GM19328 (cell line): Measurements from ENCODE around the gene PRRT2.
"Not testable (repeated sequence)": the region's sequence is repeated elsewhere in the genome, so short reads cannot be mapped to it uniquely, and the experiment has no call there.

ENCODE experiments used
- ATAC-seq: cut with Tn5 transposase; IDR thresholded peaks from one replicate; pipeline ENCODE4 v1.9.1; 2021; ENCODE audit warnings: mild to moderate bottlenecking, moderate library complexity; ENCODE audit not compliant: unreplicated experiment

The PRRT2 gene

DNA sequence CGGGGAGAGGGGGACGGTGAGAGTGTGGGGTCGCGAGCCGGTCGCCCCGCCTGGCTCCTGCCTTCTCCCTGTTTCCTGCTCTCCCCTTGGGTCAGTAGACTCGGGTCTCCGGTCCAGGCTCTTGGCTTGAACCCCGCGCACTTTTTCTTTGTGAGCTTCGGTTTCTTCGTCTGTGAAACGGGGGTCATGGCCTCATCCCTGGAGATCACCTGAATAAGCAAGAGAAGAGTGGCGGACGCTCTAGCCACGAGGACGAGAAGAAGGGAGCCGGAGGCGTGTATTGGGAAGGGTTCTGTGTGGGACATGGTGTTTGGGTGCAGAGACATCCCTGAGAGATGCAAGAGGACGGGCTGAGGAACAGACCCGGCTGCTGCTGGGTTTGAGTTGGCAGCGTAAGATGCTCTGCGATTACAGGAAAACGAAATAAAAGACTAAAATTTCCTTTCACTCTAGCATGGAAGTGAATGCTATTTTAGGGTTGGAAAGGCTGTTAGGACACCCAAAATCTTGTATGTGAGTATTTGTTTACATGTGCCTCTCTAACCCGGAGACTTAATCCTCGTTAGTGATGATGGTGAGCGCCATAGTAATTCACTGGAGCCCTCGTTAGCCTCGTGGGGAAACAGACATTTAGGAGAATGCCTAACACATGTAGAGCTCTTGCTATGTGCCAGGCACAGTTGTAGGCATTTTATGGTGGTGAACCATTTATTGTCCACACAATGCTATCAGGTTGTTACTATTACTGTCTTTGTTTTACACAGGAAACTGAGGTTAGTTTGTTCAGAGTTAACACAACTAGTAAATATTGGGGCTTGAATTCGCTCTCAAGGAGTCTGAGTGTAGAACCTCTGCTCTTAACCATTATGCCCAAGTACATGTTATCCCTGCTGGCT lies 20.8 kb upstream of the PRRT2 start:
- no peak for ATAC-seq

DNA sequence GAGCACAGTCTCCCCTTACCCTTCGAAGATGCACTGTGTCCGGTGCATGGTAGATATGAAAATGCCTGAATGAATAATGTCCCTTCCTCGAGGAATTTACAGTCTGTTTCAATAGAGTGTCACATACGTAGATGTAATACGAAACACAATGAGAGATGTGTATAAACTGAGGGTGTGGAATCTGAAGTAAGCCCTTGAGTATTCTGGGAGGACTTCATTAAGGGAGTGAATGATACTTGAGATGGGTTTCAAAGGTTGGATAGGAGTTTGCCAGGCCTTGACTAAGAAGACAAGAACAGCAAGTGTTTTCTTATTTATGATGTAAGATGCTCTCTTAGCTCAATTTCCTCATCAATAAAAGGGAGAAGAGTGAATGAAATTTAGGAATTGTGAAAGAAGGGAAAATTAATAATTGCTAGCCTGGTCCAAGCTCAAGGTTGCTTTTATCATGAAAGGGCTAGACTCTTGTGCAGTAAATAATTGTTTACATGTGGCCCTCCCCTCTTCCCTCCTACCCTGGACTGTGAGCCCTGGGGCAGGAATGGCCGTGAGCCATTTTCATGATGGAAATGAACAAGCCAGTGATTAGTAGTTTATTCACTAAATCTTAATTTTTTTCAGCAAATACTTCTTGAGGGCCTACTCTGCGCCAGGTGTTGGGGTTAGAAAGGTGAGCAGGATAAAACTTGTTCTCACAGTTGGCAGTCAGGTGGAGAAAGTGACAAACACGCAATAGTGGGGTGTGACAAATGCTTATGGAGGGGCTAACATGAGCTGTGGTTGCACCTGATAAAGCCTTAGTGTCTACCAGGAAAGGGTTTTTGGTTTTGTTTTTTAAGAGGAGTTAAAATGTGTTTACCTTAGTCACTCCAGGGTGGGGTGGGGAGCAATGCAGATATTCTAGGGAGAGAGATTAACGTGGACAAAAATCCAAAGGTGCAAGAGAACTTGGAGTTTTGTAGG lies 19.9 kb upstream of the PRRT2 start:
- ATAC-seq: no peak

DNA sequence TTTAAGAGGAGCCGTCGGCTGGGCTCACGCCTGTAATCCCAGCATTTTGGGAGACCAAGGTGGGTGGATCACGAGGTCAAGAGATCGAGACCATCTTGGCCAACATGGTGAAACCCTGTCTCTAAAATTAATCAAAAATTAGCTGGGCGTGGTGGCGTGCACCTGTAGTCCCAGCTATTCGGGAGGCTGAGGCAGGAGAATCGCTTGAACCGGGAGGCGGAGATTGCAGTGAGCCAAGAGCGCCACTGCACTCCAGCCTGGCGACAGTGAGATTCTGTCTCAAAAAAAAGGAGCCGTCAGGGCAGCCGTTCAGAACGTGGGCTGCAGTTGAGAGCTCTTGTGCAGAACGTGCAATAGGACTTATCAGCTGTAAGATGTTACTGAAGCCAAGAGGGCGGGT lies 18.8 kb upstream of the PRRT2 start:
- ATAC-seq: not testable (repeated sequence)

DNA sequence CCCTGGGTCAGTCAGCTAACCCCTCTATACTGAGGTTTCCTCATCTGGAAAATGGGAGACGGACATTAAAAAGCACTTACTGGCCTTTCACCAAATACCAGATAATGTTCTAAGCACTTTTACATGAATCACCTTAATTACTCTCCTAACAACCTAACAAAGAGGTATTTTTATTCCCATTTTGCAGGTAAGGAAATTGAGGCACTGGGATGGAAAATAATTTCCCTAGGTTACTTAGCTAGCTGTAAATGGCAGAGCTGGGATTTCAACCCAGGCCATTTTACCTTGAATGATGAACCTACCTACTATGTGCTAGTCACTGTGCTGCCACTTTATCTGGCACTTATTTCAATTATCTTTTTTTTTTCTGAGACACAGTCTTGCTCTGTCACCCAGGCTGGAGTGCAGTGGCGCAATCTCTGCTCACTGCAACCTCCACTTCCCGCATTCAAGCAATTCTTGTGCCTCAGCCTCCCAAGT lies 17.7 kb upstream of the PRRT2 start:
- ATAC-seq: no peak

DNA sequence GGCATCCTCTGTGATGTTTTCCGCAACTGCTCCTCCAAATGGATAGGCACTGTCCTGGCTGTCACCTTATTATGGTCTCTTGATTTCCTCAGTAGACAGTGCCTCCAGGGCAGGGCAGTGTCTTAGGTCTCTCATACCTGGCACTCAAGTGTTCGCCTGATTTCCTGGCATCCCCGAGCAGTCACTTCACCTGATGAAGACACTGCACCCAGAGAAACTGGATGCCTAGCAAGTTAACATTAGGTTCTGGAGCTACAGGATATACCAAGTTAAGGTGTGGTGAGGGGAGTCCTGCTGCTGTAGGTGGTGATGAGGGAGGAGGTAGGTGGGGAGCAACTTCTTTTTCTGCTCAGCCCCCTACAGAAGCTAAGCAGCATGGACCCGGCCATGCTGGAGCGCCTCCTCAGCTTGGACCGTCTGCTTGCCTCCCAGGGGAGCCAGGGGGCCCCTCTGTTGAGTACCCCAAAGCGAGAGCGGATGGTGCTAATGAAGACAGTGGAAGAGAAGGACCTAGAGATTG lies 9.5 kb upstream of the PRRT2 start:
- ATAC-seq: no peak

DNA sequence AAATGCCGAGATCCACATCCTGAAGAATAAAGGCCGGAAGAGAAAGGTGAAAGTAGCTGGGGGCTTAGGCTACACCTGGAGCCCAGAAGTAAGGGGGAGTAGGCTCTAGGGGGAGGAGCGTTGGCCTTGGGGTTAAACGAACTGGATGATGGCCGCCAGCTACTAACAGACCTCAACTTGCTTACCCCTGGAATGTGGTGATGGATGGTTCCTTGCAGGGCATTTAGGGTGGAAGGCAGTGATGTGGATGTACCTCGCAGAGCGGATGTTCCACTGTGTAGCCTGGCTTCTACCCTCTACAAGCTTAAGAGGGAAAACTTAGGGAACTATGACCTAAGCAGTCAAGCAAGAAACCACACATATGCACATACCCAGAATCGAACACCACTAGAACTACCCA lies 8.0 kb upstream of the PRRT2 start:
- no peak for ATAC-seq

DNA sequence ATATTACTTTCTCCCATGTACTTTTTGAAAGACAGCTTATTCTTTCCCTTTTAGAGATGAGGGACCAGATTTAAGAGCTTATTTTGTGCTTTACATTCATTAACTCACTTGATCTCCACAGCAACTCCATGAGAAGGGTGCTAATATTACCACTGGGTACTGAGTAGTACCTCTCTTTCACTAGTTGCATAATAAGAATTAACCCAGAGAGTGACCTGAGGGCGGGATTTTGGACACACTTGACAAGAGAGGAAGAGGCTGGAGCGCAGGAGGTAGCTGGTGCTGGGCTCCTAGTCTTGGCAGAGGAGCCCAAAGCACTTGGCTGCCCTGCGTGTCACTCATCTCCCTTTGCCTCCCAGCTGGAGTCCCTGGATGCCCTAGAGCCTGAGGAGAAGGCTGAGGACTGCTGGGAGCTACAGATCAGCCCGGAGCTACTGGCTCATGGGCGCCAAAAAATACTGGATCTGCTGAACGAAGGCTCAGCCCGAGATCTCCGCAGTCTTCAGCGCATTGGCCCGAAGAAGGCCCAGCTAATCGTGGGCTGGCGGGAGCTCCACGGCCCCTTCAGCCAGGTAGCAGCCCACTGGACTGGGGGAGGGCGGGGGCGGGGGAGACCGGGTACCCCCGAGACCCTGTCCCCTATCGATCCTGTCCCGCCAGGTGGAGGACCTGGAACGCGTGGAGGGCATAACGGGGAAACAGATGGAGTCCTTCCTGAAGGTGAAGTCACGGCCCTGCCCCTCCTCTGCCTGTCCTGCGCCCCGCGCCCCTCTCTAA lies 7.3 kb upstream of the PRRT2 start:
- ATAC-seq: no peak

DNA sequence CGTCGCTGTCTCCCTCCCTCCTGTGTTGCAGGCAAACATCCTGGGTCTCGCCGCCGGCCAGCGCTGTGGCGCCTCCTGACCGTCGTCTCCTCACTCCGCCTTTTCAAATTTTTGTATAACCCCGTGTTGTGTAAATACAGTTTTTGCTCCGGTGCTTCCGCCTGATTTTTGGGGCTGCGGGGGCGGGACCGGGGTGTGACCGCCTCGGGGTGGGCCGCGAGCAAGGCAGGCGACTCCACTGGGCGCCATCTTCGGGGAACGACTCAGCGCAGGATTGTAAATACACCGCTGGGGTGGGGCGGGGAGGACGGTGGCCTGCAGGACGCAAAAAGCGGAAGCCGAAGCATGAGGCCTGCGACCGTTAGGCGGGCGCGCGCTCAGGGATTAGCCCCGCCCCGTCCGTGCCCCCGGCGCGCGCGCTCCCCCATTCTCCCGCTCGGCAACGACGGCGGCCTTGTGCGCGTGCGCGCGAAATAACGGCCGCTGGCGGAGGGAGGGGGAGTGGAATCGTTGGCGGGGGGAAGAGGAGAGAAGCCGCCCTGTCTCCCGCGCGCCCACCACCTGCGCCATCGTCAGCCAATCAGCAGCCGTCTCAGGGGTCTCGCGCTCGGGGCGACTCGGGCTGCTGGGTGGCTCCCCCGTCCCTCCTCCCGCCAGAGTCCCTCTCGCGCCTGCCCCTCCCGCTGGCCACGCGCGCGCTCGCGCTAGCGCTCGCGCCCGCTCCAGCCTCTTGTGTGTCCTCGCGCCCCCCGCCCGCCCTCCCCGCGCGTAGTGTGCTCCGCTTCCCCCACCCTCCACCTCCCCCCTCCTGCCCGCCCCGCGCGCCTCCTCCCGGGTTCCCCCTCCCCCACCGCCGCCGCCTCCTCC lies 6.5 kb upstream of the PRRT2 start:
- peak; percentile 52 for ATAC-seq

DNA sequence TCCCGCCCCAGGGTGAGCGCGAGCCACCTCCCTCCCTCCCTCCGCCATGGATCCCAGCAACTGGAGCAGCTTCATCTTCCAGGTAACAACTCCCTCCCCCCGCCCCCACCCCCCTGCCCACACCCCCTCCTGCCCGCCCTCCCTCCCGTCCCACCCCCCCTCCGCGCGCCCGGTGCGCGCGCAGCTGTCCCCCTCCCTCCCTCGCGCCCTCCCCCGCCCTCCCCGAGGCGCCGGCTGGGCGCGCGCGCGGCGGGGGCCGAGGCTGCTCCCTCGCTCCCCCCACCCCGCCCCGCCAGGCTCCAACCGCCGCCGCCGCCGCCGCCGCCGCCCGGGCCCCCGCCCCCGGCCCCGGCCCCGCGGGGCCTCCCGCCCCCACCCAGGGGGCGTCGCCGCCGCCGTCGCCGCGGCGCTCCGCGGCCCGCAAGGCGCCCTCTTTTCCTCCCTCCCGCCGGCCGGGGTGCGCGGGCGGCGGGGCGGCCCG lies 5.9 kb upstream of the PRRT2 start, which contains the start of gene MAZ:
MAZ (plus strand) TSS at position 431 of the 481 bp plus-strand sequence. CDS start 173 bp downstream, outside the sequence.
- no peak for ATAC-seq

DNA sequence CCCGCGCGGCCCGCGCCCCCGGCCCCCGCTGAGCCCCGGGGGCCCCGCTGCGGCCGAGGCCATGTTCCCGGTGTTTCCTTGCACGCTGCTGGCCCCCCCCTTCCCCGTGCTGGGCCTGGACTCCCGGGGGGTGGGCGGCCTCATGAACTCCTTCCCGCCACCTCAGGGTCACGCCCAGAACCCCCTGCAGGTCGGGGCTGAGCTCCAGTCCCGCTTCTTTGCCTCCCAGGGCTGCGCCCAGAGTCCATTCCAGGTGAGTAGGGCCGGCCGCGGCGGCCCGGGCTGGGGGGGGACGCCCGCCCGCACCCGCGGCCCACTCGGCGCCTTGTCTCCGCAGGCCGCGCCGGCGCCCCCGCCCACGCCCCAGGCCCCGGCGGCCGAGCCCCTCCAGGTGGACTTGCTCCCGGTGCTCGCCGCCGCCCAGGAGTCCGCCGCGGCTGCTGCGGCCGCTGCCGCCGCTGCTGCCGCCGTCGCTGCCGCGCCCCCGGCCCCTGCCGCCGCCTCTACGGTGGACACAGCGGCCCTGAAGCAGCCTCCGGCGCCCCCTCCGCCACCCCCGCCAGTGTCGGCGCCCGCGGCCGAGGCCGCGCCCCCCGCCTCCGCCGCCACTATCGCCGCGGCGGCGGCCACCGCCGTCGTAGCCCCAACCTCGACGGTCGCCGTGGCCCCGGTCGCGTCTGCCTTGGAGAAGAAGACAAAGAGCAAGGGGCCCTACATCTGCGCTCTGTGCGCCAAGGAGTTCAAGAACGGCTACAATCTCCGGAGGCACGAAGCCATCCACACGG lies 5.2 kb upstream of the PRRT2 start:
- ATAC-seq: no peak

DNA sequence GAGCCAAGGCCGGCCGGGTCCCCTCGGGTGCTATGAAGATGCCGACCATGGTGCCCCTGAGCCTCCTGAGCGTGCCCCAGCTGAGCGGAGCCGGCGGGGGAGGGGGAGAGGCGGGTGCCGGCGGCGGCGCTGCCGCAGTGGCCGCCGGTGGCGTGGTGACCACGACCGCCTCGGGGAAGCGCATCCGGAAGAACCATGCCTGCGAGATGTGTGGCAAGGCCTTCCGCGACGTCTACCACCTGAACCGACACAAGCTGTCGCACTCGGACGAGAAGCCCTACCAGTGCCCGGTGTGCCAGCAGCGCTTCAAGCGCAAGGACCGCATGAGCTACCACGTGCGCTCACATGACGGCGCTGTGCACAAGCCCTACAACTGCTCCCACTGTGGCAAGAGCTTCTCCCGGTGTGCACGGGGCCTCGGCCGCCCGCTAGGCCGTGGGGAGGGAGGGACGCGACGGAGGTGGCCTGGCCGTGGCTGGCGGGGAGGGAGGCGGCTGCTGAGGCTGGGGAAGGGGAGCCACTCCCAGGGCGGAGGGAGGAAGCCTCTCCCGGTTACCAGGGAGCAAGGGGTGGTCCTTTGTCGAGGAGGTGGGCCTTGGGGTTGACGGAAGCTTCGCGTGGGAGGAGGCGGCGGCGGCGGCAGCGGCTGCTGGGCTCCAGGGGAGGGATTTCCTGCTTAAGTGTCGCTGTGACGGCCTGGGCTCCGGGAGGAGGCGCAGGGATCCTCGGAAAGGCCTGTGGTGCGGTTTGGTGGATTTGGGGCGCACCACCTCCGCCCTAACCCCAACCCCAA lies 4.4 kb upstream of the PRRT2 start:
- no peak for ATAC-seq

DNA sequence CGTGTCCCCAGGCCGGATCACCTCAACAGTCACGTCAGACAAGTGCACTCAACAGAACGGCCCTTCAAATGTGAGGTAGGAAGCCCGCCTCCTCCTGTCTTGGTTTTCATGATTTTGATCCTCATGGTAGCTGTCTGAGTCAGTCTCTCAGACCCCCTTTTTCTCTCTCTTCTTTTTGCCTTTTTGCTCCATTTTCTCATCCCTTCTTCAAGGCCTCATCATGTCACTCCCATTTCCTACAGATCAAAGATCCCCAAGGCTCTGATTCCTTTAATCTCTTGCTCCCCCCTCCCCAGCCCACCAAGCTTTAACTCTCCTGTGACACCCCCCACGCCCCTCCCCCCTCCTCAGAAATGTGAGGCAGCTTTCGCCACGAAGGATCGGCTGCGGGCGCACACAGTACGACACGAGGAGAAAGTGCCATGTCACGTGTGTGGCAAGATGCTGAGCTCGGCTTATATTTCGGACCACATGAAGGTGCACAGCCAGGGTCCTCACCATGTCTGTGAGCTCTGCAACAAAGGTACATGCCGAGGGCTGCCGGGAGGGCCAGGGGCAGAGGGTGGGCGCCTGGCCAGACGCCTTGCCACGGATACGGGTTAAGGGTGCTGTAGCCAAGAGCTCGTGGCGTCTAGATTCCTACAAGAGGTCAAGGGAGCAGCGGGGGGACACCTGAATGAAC lies 3.6 kb upstream of the PRRT2 start:
- ATAC-seq: no peak

DNA sequence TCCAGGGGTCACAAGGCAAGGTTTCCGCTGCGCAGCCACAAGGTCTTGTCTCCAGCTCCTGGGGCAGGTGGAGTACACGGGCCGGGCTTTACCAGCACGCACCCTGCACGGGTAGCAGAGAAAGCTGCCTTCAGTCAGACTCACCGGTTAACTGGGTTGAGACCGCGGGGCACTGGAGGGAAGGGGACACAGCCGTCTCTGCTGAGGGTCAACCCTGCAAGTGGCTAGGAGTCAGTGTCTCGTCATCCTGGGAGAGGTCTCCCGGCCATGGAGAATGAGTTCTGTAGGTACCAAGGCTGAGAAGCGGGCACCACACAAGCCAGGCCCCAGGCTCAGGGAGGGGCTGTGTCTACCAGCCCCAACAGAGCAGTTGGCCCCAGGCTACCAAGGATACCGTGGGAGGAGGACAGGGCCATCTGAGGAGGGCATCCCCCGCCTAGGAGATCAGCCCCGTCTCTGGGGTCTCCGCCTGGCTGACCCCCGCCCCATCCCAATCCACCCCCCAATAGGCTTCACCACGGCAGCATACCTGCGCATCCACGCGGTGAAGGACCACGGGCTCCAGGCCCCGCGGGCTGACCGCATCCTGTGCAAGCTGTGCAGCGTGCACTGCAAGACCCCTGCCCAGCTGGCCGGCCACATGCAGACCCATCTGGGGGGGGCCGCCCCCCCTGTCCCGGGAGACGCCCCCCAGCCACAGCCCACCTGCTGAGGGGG lies 2.8 kb upstream of the PRRT2 start:
- ATAC-seq: no peak

DNA sequence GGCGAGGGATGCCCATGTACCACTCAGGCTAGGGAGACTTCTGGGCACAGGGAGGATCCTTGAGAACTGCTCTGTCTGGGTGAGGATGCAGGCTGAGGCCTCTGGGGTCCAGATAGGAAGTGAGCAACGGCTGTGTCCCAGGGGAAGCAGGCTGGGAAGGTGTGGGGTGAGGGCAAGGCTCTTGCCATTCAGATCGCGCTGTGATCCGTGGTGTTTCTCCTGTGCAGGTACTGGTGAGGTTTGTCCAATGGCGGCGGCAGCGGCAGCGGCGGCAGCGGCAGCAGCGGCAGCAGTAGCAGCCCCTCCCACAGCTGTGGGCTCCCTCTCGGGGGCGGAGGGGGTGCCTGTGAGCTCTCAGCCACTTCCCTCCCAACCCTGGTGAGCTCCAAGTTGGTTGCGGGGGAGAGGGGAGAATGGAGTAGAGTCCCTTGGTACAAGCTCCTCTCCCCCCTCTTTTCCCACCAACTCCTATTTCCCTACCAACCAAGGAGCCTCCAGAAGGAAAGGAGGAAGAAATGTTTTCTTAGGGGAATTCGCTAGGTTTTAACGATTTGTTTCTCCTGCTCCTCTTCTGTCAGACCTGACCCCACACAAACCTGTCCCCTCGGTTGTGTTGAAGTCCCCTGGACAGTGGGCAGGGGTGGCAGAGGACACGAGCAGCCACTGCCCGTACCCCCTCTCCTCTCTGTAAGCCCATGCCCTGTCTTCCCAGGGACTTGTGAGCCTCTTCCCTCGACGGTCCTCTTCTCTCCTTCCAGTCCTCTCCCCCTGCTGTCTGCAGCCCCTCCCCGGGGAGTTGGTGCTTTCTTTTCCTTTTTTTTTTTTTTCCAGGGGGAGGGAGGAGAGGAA lies 1.9 kb upstream of the PRRT2 start:
- ATAC-seq: no peak

DNA sequence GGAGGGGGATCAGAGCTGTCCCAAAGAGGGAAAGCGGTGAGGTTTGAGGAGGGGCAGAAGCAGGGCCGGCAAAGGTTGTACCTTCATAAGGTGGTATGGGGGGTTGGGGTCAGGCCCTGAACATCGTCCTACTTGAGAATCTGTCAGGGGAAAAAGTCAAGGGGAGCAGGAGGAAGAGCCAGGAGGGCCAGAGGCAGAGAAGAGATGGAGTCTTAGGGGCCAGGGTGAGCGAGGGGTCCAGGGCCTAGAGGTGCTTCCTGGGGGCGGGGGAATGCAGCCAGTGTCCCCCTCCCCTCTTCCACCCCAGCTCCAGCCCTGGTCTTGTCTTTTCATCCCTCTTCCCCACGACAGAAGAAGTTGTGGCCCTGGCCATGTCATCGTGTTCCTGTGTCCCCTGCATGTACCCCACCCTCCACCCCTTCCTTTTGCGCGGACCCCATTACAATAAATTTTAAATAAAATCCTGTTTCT lies 1.3 kb upstream of the PRRT2 start:
- ATAC-seq: no peak
